ENCODE results near the gene KRTAP10-12.

Gene KRTAP10-12

GRCh38 chr21:44712203-44713028 is 15.4 kb downstream of the KRTAP10-12 start:
- DNase-seq = peak; percentile 41

GRCh38 chr21:44713130-44713529 is 16.2 kb downstream of the KRTAP10-12 start:
- no peak for DNase-seq

DNA sequence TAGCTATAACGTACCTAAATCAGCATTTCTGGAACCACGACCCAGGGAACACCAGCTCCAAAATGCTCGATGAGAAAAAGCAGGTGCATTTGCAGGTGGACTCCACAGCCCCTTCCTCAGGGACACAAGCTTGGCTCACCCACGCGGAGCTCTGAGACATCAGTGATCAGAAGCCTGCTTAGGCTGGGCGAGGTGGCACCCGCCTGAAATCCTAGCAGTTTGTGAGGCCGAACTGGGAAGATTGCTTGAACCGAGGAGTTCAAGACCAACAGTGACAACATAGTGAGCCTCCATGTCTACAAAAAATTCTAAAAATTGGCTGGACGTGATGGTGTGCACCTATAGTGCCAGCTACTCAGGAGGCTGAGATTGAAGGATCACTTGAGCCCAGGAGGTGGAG is 16.9 kb downstream of the KRTAP10-12 start:
- DNase-seq = no peak

DNA sequence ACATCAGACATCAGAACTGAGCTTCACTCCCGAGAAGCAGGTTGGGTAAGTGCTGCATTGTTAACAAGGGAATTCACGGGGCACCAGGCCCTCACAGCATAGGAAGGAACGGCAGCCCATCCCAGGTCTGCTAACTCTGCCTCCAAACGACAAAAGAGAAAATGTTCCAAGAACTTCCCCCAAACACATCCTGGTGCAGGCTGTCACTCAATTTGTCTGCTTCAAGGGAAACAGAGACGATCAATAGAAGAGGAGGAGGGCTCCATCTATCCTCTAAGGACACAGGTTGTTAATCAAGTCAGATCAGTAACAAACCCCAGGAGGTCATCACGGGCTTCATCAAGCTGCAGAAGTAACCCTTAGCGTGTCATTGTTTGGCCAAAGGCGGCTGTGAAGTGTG is 17.9 kb downstream of the KRTAP10-12 start:
- no peak for DNase-seq

DNA sequence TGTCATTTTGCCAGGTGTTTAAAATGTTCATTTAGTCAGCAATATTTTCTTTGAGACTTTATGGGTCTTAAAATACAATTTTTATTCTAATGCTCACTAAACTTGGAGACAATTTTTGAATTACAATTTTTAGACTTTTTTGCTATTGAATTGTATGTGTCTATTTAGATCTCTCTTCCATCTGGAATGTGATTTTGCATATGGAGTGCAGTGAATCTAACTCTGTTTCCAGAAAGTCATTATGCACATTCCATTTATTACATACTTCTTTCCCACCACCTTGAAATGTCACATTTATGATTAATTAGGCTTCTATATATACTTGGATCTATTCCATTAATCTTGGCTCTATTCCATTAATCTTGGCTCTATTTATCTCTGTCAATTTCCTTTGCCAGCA is 20.0 kb downstream of the KRTAP10-12 start:
- DNase-seq = no peak

DNA sequence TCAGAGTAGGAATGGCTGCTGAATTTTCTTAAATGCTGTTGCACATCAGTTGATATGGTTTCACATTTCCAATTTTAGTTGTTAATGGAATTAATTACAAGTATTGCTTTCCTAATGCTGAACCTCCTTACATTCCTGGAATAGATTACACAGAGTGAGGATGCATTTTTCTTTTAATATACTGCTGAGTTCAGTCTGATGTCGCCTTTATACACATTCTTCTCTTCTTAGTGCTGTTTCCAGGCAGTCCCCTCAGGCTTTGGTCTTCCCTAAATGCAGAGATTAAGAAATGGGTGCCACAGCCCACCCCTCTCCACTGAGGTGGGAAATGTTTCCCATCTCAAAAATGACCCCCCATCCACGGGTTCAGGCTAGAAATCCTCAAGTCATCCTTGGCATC is 21.1 kb downstream of the KRTAP10-12 start:
- no peak for DNase-seq

GRCh38 chr21:44718571-44718970 is 21.6 kb downstream of the KRTAP10-12 start:
- DNase-seq = no peak

DNA sequence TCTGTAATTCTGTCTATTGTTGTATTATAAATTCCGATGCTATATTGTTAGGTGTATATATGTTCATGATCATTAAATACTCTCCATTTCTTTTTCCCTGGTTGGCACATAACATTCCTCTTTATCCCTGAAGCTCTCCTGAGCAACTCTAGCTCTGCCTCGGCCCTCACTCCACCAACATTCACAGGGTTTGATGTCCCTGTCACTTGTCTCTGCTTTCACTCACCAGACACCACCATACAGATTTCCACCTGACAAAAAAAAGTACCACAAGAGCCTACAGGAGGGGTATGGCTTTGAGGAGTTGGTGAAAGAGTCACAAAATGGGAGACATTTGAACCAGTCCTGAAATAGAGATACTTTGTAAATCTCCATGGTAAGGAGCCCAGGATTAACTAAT is 23.2 kb downstream of the KRTAP10-12 start:
- no peak for DNase-seq

GRCh38 chr21:44722731-44723130 is 25.8 kb downstream of the KRTAP10-12 start:
- no peak for DNase-seq

DNA sequence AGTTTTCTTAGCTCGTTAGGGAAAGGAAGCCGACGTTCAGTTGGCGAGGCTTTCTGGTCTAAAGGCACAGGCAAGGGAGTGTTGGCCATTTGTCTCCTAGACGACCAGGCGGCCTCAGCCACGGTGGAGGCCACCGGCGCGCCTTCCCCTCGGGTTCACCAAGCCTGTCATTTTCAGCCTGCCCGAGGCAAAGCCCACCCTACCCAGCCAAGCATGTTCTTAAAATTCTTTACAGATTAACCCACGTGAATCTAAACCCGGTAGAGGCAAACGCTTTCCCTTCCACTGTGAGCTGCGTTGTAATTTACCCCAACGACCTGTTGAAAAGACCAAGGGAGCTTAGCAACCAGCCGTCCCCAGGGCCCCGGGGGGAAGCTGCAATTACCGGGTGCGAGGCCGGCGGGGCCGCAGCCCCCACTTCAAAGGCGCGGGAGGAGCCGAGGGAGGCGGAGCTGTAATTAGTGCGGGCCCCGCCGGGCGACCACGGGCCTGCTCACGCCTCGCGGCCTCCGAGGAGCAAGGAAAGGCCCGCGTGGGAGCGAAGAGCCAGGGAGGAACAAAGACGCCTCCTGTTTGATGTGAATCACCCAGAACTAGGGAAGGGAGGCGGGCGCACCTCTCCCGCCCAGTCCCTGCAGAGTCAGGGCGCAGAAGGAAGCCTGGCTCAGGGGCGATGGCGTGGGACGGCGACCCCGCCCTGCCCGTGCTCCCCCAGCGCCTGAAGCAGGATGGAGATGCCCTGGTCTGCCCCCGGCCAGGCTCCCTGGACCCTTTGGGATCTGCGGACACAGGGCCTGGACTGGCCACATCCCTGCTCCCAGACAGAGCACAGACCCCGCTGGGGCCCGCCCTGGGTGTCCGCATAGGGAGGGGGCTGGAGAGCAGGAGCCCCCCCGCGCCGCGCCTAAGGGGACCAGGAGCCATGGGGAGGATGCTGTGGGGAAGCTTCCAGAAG is 26.5 kb downstream of the KRTAP10-12 start:
- no peak for DNase-seq

DNA sequence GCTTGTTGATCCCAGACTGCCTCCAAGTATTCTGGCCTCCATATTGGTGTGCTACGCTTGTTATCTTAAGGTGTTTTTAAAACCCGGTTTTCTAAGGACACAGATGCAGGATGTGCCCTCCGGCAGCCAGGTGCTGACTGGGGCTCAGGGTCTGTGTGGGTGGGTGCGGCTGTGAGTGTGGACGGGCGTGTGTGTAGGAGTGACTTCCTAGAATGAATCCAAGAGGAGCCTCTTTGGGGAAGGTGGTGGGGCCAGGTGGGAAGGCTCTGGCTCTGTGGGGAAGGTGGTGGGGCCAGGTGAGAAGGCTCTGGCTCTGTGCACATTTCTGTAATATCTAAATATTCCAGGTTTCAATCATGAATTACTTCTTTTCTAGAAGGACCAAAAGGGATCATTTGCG is 27.2 kb downstream of the KRTAP10-12 start:
- no peak for DNase-seq

DNA sequence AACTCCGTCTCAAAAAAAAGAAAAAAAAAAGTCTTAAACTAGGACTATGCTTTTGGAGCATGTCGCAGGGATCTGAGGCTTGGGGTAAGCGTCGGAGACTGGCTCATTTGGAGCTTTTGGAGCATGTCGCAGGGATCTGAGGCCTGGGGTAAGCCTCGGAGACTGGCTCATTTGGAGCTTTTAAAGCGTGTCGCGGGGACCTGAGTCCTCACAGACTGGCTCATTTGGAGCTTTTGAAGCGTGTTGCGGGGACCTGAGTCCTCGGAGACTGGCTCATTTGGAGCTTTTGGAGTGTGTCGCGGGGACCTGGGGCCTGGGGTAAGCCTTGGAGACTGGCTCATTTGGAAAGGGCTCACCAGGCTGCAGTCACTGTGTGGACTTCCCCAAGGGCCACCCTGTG is 28.0 kb downstream of the KRTAP10-12 start:
- DNase-seq = no peak

GRCh38 chr21:44726826-44727225 is 29.9 kb downstream of the KRTAP10-12 start:
- DNase-seq = no peak

- DNase-seq = no peak
These were observed 30.3 kb downstream of the KRTAP10-12 start for GRCh38 chr21:44727321-44727720.

DNA sequence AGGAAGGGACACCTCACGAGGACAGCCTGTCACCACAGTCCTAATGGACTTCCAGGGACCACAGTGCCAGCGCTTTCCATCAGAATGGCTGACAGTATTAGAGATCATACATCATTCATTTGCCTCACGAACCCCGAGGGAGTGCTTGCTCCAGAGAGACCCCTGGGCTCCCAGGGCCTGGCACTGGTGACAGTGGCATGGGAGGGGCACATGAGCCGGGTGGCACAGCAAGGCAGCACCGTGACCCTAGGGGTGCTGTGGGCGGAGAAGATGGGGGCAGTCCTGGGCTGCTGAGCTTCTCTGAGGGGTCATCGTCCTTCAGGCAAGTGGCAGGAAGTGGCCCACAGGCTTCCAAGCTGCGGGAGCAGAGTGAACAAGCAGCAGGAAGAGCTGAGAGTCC is 30.8 kb downstream of the KRTAP10-12 start:
- DNase-seq = no peak

DNA sequence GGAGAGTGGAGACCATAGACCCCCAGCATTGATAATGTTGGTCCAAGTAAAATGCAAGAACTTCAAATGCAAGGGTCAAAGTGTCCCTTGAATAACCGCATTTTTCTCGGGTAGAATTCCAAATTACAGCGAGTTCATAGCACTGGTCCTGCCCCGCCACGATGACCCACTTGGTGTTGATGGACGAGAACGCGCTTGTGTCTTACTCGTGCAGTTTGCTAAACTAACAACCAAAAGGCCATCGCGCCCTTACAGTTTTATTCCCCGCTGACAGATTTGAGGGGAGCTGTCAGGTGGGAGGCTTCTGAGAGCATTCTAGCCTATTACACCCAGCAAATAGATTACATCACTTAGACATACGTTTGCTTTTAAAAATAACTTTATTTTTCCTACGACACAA is 31.7 kb downstream of the KRTAP10-12 start:
- DNase-seq = no peak

GRCh38 chr21:44729336-44730027 is 32.5 kb downstream of the KRTAP10-12 start:
- no peak for DNase-seq

DNA sequence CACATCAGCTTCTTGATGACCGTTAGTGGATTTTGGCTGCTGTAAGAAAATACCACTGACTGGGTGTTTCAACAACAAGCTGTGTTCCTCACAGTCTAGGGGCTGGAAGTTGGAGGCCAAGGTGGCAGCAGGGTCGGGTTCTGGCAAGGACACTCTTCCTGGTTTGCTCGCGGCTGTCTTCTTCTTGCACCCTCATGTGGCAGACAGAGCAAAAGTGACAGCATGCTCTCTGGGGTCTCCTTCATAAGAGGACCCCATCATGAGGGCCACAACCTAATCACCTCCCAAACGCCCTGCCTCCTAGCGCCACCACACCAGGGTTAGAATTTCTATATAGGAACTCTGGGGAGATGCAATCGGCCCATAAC is 33.0 kb downstream of the KRTAP10-12 start:
- no peak for DNase-seq

DNA sequence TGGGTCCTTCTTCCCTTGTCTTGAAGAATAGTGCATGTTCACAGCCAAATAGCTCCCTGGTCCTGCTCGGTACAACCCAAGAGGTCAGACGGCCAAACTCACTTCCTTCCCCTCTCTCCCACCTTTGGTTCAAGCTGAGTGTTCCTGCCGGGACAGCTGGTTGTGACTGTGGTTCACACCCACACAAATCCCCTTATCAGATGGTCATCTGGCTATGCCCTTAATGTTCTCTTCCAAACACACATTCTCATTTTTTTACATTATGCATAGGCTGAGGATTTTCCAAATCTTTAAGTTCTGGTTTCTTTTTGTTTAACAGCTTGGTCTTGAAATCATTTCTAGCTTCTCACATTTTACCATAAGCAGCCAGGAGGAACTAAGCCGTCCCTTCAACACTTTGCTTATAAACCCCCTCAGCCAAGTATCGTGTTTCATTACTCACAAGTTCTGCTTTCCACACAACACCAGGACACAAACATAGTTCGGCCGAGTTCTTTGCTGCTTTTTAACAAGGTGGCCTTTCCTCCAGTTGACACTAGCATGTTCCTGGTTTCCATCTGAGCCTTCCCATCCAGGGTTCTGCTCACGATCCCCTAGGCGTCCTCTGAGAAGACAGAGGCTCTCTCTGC is 34.1 kb downstream of the KRTAP10-12 start:
- no peak for DNase-seq

DNA sequence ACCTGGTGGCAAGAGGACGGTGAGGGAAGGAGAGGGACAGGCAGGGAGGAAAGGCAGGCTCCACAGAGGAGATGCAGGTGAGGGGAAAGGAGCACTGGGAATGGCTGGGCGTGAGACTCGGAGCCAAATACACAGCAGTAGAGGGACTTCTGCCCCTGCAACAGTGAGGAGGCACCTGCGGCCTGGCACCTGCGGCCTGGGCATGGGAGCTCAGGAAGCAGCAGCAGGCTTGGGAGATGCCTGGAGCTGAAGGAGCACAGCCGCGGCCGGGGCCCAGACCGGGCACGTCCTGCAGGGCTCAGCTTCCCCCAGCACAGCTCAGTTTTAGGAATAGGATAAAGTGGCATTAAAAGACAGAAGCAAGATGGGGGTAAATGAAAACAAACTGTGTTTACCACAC is 35.3 kb downstream of the KRTAP10-12 start:
- no peak for DNase-seq

- no peak for DNase-seq
These were observed 36.0 kb downstream of the KRTAP10-12 start for GRCh38 chr21:44732956-44733355.

- no peak for DNase-seq
These were observed 37.2 kb downstream of the KRTAP10-12 start for GRCh38 chr21:44734026-44734745.

All from DMS79 treated with DMSO at 0.1 percent for 48 hours (cell line).